ENCODE measurements around the gene RIMS1. TPM values are rescaled to one million over a fixed set of nuclear protein-coding genes. Genes with fewer than 3 reads are reported as not detected.

RIMS1 gene
- total and polyA plus RNA-seq, 2 donors (not counting 1 experiment from before 2014, with no cell fraction given) = not detected

- no peaks in the 10 kb centered on the region for H3K9me3 ChIP-seq (ENCODE audit: control extremely low read depth in 1 of 3, control insufficient read depth in 2 of 3, insufficient read depth in 1 of 3, low read length in 2 of 3)
- intact Hi-C loops (cut with micrococcal nuclease) = no loop called here
- ATAC-seq (ENCODE audit: low read depth) (no peak), DNase-seq (no peak)
- CTCF ChIA-PET = interaction anchor here (1.2 kb wide), 1 partner anchor 127 kb away, joined by 3 read pairs; no protein-coding TSS in a partner anchor
- WGBS (ENCODE audit: insufficient coverage) = 100% methylated on average over 1 of the region's 3 CpGs
- H4K20me1 ChIP-seq (ENCODE audit: control insufficient read depth, insufficient read depth, low read length, poor library complexity, severe bottlenecking) = no peaks in the 10 kb centered on the region
- peaks cover 4% of the 10 kb centered on the region for H3K27me3 Mint-ChIP-seq
- H3K4me1 ChIP-seq (ENCODE audit: control insufficient read depth in 2 of 2, insufficient read depth in 2 of 2, low read length in 2 of 2) = no peaks in the 10 kb centered on the region
- no peak overlapping the region for H3K4me3 ChIP-seq (ENCODE audit: control extremely low read depth in 1 of 5, extremely low read depth in 1 of 5, insufficient read depth in 1 of 5, low read depth in 2 of 5, low read length in 4 of 5)
- no peak for TF ChIP-seq CTCF (IDR thresholded peaks at IDR 0.05)
- TF ChIP-seq EZH2 (IDR thresholded peaks at IDR 0.05; ENCODE audit: borderline replicate concordance, insufficient read depth, low read depth, low read length, poor library complexity, severe bottlenecking) = no peak
- no peak overlapping the region for H3K4me2 ChIP-seq (replicated peaks; ENCODE audit: low read depth, low read length, poor library complexity, severe bottlenecking)
- no peak overlapping the region for H3K27ac ChIP-seq (ENCODE audit: low read length in 2 of 2)
- H3K27ac Mint-ChIP-seq = no peak overlapping the region
- H3K79me2 ChIP-seq (ENCODE audit: control insufficient read depth, insufficient read depth, low read length) = no peaks in the 10 kb centered on the region
- no peak overlapping the region for H2AFZ ChIP-seq (ENCODE audit: insufficient read depth, low read depth, low read length, poor library complexity, severe bottlenecking)
- H3K36me3 ChIP-seq (replicated peaks in 1 of 2; ENCODE audit: control extremely low read depth in 1 of 2, control insufficient read depth in 1 of 2, extremely low read depth in 1 of 2, insufficient read depth in 2 of 2, low read length in 1 of 2) = no peaks in the 10 kb centered on the region
- H3K27me3 ChIP-seq (replicated peaks in 1 of 4; ENCODE audit: control extremely low read depth in 1 of 4, control insufficient read depth in 3 of 4, insufficient read depth in 4 of 4, low read length in 3 of 4) = peaks cover 0 to 3% (median 0%) of the 10 kb centered on the region in 4 experiments
- no peak overlapping the region for H3K4me3 Mint-ChIP-seq
- POLR2A ChIA-PET = no interaction called here
- H3K4me1 Mint-ChIP-seq = no peaks in the 10 kb centered on the region
- no peak overlapping the region for H3K9ac ChIP-seq (ENCODE audit: low read length)
- H3K9me3 Mint-ChIP-seq (ENCODE audit: insufficient read depth) = no peaks in the 10 kb centered on the region
Observed at GRCh38 chr6:72283571-72283970, 397.2 kb downstream of the RIMS1 start.

DNA sequence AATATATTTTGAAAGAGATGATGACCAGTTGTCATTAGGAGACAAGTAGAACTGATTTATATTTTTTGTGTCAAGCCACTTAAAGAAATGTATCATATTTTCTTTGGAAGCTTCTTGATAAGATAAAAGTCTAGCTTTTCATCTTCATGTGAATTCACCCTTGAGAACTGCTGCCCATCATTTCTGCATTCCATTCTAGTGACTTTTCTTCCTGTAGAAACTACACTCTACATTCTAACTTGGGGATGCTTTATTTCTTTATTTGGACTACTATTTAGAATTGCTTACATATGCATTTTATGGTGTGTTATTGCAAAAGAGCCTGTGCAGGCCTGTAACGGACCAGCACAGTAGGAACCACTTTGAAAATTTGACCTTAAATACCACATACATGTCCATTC lies 400.6 kb downstream of the RIMS1 start:
- no peak overlapping the region for H3K27ac Mint-ChIP-seq
- Histone ChIP-seq H3K27me3 (replicated peaks in 1 of 4; ENCODE audit: control extremely low read depth in 1 of 4, control insufficient read depth in 3 of 4, insufficient read depth in 4 of 4, low read length in 3 of 4) (peaks cover 0 to 3% (median 0%) of the 10 kb centered on the region in 4 experiments), H3K79me2 (ENCODE audit: control insufficient read depth, insufficient read depth, low read length) (no peaks in the 10 kb centered on the region), H4K20me1 (ENCODE audit: control insufficient read depth, insufficient read depth, low read length, poor library complexity, severe bottlenecking) (no peaks in the 10 kb centered on the region), H2AFZ (ENCODE audit: insufficient read depth, low read depth, low read length, poor library complexity, severe bottlenecking) (no peak overlapping the region), H3K4me1 (ENCODE audit: control insufficient read depth in 2 of 2, insufficient read depth in 2 of 2, low read length in 2 of 2) (no peaks in the 10 kb centered on the region), H3K27ac (ENCODE audit: low read length in 2 of 2) (no peak overlapping the region), H3K9ac (ENCODE audit: low read length) (no peak overlapping the region), H3K4me2 (replicated peaks; ENCODE audit: low read depth, low read length, poor library complexity, severe bottlenecking) (no peak overlapping the region), H3K9me3 (ENCODE audit: control extremely low read depth in 1 of 3, control insufficient read depth in 2 of 3, insufficient read depth in 1 of 3, low read length in 2 of 3) (no peaks in the 10 kb centered on the region), H3K36me3 (replicated peaks in 1 of 2; ENCODE audit: control extremely low read depth in 1 of 2, control insufficient read depth in 1 of 2, extremely low read depth in 1 of 2, insufficient read depth in 2 of 2, low read length in 1 of 2) (no peaks in the 10 kb centered on the region), H3K4me3 (ENCODE audit: control extremely low read depth in 1 of 5, extremely low read depth in 1 of 5, insufficient read depth in 1 of 5, low read depth in 2 of 5, low read length in 4 of 5) (no peak overlapping the region)
- peaks cover 7% of the 10 kb centered on the region for H3K27me3 Mint-ChIP-seq
- H3K4me3 Mint-ChIP-seq = no peak overlapping the region
- H3K4me1 Mint-ChIP-seq = no peaks in the 10 kb centered on the region
- no peaks in the 10 kb centered on the region for H3K9me3 Mint-ChIP-seq (ENCODE audit: insufficient read depth)
- no peak for TF ChIP-seq CTCF (IDR thresholded peaks at IDR 0.05)
- no peak for TF ChIP-seq EZH2 (IDR thresholded peaks at IDR 0.05; ENCODE audit: borderline replicate concordance, insufficient read depth, low read depth, low read length, poor library complexity, severe bottlenecking)
- intact Hi-C loops (cut with micrococcal nuclease) = no loop called here
- ATAC-seq (ENCODE audit: low read depth) = no peak
- WGBS (ENCODE audit: insufficient coverage) = no CpG with 5 or more reads among the region's 1 CpG
- no peak for DNase-seq
- ChIA-PET CTCF (no interaction called here), POLR2A (no interaction called here)

Data from B cell (primary cell).